Stimulated activated CD8-positive, alpha-beta memory T cell treated with anti-CD3 and anti-CD28 coated beads, Interleukin-2, amount 100 ng/mL, for 48 hours (primary cell): Measurements from ENCODE around the gene RBMS2.

Experiments used
- DNase-seq, 2 donors: peaks; one replicate each; pipeline ENCODE4 v3.0.0-alpha.2; 2020; ENCODE audit warnings: low read depth in 2 of 2

Gene RBMS2

DNA sequence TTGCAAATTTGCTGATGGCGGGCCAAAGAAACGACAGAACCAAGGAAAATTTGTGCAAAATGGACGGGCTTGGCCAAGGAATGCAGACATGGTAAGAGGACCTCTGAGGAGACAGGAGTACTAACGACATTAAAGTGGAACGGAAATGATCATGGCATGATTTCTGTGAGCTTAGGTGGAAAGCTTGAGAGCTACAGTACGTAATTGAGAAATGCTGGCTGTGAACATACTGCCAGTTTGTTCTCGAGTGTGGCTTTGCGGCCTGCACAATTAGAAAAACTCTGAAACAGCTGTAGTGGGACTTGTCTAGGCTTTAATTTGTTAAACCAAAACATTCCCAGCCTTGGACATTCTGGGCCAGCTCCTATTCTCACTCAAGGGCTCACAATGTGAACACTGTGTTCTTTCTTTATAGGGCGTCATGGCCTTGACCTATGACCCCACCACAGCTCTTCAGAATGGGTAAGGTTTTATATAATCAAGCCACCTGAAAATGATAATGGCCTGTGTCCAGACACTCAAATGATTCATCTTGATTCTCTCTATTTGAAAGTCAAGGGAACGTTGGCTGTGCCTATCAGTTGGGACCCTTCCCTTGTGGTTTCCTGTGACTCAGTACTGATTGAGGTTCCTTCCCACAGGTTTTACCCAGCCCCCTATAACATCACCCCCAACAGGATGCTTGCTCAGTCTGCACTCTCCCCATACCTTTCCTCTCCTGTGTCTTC lies 60.0 kb downstream of the RBMS2 start:
- no peak for DNase-seq

DNA sequence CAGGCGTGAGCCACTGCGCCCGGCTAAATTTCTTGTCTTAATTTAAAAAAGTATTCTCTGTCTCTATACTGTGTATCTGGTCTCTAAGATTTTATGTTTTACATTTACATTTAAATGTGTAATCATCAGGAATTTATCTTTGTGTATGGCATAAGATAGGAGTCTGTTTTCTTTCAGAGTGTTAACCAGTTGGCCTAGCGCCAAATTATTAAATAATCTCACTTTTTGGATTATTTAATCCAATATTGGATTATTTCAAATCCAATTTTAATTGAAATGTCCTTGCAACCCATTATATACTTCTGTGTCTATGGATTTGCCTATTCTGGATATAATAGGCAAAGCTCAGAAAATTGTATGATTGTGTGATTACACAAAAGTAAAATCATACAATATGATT lies 63.5 kb downstream of the RBMS2 start:
- DNase-seq: no peak

DNA sequence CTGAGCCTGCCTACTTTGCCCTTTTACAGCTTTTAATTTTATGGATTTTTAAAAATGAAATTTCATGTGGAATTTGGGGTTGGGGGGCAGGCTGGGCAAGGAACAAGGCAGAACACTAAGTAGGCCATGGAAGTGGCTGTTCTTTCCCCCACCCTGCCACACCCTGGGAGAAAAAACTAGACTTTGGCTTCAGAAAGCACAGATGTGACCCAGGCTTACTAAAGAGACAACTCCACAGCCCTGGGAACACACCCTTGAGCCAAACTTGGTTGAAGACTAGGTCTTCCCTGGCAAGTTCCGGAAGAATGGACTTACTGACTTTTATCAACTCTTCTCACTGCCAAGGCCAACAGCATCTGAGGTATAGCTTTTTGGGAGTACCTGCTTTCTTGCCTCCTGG lies 68.2 kb downstream of the RBMS2 start:
- DNase-seq: no peak

DNA sequence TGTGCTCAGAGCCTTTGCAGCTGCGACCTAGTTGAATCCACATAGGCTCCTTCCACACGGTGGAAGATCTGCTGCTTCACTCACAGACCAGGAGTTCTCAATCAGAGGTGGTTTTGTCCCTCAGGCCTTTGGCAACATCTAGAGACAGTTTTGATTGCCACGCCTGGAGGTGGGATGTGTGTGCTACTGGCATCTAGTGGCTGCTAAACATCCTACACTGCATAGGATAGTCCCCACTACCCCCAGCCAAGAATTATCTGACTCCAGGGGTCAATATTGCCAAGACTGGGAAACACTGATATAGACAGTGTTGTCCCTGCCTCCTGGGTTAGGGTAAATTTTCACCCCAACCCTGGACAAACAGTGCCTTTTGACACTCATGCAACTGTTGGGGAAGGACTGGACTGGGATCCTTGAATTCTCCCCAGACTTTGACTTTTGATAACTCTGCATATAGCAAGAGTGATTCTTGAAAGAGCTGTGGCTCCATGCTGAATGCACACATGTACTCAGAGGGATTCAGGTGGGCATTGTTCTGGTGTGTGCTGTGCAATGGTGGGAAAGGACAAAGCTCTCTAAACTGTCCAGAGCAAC lies 68.7 kb downstream of the RBMS2 start:
- no peak for DNase-seq

DNA sequence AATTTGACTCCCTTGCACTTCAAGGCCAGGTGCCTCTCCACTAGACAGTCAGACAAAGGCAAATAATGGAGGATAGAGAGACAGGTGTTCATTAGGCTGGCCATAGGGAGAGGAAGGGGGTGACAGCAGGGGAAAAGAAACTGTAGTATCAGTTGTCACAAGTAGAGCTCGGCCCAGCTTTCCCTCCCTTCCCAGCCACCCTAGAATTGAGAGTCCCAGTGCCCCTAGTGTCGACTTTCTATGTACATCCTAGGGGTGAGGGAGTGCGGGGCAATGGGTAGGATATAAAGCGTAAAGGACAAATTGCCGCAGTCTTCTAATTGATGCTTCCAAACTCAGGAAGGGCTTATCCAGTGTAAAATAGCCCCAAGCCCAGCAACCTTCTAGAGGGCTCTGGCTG lies 69.5 kb downstream of the RBMS2 start:
- no peak for DNase-seq

DNA sequence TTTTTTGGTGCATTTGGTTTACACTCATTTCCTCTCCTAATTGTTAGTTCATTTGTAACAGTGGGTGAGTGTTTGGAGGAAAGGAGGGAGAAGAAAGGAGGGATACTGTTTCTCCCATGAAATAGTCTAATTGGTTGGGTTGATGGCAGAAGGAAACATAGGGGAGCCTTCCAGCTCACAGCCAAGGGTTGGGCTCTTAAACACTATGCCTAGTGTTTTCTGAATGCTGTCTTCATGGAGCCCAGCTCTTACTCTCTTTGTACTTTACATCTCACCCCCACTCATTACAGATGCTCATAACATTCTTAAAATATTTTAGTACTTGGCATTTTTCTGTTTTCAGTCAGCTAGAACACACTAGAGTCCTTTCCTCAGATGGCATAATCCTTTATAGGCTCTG lies 70.3 kb downstream of the RBMS2 start:
- DNase-seq: no peak

DNA sequence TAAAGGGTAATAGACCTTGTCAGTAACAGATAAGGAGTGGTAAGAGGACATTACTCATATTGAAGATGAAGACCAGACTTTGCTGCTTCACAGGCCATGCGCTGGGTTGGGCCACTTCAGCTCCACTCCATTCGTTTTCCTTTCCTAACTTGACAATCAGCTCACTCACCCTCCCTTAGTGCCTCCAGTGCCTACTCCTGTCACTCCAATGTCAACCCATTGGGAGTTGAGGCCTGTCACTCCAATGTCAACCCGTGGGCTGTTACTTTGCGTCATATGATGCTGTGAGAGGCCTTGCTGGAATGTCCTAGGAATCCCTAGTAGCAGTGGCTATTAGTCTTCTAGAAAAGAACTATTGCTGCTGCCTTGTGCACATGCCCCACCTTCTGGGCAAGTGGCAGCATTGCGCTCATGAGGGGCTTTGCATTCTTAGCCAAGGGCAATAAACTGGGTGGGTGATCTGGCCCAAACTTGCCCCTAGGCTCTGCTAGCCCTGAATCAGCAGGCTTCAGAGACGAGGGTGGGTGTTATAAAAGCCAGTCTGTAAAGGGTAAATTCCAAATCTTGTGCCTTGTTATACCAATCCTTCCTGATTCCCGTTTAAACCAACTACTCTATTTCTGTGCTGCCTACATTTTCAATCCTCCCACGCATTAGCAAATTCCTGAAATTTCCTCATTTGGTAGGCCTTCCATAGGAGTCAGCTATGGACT lies 72.4 kb downstream of the RBMS2 start:
- peak; percentile 27 to 36 for DNase-seq

DNA sequence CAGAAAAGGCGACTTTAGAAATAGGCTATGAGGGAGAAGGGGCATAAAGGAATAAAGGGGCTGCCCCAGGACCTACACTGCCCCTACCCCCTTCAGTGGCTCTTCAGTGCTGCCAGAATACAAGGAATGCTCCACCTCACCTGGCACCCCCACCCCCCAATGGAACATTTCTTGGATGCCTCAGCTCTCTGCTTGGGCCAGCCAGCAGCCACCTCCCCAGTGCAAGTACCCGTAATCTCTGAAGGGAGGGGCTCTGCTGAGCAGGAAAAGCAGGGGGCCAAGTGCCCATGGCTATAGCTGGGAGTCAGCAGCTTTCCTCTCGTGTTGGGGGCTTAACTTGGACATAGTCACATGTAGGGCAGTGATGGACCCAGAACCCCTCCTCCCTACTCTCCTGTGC lies 75.2 kb downstream of the RBMS2 start:
- no peak for DNase-seq

DNA sequence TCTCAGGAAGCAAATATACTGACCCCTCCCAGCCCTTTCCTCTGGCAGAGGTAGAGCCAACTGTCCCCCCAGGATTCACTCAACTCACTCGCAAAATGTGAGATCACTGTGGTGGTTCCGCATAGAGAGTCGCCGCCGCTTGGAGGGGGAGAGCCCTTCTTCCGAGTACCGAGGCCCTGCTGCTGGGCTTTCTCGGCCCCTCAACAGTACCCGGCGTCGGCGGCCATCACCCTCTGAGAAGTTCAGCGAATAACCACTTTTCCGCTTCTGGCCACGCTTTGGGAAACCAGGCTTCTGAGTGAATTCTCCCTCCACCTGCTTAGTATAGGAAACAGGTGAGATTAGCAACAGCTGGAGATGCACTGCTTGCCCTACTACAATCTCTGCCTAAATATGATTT lies 77.4 kb downstream of the RBMS2 start:
- no peak for DNase-seq

DNA sequence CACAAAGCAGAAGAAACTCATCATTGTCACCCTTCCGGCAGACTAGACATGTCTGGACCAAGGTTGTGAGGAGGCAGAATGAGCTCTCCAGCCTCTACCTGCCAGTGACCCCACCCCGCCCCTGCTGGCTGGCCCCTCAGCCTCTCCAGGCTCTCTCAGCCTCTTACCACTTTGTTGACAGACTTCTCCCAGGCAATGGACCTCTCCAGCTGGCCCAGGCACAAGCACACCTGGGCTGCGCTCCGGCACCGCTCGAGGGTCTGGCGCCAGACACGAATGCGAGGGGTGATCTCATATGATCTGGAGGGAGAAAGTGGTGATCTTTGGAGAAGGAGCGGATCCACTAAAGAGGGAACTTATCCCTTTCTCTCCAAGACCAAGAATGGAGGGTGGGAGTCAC lies 78.2 kb downstream of the RBMS2 start:
- no peak for DNase-seq

DNA sequence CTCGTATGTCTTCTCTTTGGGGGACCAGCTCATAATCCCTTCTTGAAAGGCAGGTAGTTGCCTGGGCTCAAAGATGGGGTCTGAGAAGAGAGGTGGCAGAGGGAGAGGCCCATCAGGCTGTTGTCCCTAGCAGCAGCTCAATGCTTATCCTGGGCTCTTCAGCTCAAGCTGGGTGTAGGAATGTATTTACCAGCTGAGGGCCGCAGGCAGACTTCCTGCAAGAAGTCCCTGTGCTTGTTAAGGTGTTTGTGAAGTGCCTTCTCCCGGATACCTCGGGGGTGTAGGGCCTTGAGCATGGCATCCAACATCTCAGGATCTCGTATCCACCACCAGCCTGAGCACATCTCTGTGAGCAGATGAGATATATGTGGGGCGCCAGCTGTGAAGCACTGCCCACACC lies 79.1 kb downstream of the RBMS2 start:
- DNase-seq: no peak

DNA sequence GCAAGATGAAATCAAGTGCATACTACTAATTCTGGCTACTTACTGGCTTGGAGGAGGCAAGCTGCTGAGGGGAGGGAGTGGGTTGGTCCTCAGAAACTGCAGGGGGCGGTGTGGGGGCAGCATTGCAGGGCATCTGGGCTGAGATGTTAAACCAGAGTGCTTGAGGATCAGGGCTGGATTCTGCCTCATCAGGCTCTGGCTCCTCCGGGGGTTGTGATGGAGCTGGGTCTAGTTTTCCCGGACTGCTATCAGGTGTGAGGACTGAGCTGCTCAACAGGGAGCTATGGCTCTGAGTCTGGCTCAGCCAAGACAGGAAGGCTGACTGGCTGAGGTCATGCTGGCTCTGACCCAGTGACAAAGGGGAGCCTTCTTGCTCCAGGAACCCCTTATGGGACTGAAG lies 79.9 kb downstream of the RBMS2 start:
- no peak for DNase-seq

DNA sequence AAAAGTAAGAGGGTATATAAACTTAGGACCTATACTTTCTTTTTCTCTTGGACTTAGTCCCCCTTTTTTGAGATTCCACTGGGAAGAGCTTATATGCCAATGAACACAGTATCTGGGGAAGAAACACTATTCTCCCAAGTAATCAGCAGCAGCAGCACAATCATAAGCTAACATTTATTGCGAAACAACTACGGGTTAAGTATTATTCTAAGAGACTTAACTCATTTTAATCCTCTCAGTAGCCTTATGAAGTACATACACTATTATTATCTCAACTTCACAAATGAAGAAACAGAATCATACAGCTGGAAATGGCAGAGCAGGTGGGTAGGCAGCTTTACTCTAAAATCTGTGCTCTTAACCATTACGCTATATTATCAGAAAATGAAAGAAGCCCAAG lies 80.6 kb downstream of the RBMS2 start:
- no peak for DNase-seq

DNA sequence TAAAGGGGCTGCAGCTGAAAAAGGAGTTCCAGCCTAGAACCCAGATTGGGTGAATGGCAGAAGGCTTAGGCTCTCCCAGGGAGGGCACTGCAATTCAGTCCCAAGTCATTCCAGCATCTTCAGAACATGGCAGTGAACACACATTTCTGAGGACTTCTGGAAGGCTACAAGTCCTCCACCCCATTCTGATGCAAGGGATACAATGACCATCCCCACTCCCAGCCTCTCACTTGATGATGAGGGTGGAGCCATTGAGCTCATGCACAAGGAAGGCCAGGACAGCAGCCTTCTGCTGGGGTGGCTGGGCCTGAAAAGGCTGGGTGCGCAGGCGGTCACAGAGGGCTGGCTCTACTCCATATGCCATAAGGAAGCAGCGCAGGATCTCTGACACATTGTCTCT lies 82.7 kb downstream of the RBMS2 start:
- no peak for DNase-seq

DNA sequence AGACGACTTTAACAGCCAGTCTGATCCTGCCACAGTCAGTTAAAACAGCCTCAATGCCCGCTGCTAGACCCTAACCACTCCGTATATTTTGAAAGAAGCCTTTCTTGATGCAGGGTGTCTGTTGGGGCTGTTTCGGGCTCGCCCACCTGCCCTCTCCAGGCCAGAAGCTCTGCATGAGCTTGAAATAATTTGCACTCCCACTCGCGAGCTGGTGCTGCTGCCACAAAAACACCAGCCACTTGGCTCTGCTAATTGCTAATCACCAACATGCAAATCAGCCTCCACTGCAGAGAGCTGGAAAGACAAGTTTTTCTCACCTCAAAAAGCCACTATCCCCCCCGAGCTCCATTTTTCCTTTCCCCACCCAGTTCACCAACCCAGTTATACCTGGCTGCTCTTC lies 93.0 kb downstream of the RBMS2 start:
- no peak for DNase-seq

DNA sequence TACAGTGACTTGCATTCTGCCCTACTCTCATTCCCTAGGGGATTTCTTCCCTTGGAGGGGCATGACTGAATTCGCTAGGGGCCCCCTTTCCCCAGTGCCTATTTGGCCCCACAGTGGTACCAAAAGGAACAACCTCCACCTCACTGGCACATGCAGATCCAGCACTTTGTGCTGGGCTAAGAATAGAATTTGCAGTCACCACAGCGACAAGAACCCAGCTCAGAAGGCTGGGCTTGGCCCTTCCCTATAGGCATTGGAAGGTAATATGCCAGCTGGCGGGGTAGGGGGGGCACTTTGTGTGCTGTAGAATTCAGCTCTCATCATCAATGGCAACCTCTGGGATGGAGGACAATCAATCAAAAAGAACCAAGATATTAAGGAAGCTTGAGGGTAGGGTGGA lies 94.6 kb downstream of the RBMS2 start:
- DNase-seq: no peak

DNA sequence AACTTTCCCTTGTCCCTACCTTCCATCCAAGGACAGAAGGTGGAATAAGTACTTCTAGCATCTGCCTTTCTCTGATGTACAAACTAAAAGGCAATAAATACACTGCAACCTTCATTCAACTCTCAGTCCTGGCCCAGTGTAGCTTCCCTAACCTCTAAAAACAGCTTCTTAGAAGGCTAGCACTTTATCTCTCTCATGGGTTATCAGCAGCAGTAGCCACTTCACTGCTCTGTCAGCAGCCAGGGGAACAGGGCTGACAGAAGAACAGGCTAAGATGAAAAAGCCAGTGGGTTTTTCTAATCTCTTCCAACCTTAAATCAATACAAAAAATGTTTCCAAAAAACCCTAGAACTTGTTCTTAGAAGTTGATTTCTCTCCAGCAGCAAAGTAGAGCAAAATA lies 95.3 kb downstream of the RBMS2 start:
- no peak for DNase-seq

DNA sequence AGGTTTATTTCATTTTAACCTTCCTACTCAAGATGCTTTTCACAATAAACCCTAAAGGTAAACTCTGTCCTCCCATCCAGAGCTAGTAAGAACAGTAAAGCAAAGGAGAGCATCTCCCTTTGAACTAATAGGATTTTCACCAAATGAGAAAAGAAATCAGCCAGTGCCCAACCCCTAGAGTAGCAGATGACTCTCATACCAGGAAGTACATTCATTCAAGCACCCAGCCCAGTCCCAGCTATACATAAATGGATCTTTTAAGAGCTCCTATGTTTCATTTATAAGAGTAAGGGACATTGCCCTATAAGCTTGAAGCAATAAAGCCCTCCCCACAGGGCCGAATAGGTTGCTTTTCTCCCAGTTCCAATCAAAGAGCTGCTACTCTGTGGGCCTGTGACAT lies 100.9 kb downstream of the RBMS2 start:
- no peak for DNase-seq

DNA sequence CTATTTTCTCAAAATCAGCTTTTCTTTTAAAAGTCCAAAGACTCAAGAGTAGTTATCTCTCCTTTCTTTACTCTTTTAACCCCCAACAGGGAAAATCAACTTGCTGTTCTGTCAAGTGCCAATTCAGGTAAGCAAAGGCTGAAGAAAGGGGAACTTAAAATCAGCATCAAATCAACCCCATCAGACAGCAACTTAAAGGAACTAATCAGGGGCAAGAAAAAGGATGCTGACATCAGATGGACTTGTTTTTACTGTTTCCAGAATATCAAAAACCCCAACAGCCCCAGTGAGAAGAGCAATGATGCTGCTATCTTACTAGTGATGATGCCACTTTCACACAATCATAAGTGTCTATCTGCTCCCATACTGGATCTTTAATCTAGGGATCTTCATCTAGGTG lies 105.1 kb downstream of the RBMS2 start:
- DNase-seq: no peak

DNA sequence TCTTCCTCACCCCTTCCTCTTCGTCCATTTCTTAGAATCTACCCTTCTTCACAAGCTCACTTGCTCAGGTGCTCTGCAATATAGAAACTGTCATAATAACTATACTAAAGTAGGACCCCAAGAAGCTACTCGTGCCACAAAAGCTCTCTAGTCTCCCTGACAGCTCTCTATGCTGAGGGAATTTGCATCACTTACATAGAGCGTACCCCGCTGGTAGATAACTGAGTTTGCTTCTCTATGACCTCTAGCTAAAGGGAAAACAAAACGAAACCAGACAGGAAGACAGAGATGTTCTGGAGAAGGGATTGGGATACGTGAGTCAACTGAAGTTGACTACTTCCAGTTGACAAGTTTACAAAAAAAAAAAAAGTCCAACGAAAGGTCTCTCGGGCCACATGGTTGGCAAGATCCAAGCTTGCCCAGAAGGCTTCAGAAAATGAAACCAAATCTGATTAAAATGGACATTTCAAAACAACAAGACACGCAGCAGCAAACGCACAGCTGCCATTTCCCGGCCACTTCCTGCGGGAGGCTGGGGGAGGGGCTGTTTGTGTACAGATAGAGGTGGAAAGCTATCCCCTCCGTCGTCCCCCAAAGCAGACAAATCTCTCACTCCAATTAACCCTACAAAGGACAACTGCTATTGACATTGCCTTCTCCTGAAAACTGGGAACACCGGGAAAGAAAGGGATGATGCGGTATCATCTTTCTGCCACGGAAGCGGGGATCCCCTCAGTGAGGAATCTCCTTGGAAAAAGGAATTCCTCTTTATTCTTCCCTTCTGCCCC lies 107.2 kb downstream of the RBMS2 start:
- DNase-seq: peak in 1 of 2 donors; percentile 29

DNA sequence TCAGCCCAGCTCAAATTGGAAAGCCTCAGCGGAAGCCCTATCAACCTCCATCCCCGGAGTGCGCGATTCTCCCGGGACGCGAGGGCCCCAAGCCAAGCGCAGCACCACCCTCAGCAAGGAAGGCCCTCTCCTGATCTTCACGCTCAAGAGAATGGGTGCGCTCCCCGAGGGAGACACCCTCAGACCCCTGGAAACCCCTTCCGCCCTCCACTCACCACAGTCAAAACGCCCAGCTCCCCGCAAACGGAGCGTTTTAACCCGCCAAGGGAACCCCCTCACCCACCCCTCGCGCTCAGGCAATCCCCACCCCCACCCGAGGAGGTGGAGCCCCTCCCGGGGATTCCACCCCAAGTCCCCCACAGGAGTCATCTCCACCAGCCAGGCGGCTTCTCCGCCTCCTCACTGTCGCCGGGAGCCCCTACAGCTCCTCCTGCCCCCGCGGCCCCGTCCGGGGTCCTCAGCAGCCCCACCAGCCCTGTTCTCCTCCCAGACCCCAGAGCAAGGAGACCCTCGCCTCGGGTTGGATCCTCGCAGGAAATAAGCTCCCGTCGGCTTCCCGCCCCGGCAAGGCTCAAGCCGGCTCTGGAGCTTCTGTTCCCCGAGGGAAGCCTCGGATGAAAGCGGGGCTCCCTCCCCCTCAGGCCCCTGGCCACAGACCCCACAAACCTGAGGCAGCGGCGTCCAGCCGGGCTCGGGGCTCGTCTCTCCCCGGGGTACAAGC lies 108.0 kb downstream of the RBMS2 start:
- DNase-seq: peak in 1 of 2 donors; percentile 24

DNA sequence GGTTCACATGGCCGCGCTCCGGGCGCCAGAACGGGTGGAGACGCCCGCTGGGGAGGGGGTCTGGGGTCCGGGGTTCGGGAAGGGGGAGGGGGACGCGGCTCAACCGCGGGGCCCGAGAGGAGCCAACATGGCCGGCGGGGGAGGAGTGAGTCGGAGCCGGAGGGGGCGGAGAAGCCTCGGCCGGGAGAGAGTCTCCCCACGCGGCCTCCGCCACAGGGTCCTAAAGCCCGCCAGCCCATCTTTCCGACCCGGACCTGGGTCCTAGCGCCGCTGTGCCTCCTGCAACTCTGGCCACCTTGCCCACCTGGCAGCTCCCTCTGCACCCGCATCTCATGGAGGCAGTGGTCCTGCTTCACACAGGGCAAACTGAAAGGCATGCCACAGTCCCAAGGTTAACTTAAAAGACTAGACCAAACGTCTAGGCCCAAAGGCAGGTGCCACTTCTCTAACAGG lies 108.6 kb downstream of the RBMS2 start, which contains the start of gene BAZ2A:
Gene BAZ2A, minus strand, starts transcription at position 147 of the 453 bp plus-strand sequence. CDS start 12,796 bp downstream, outside the sequence.
- DNase-seq: peak; percentile 80 to 83
